Mesendoderm (in vitro differentiated cells): ENCODE measurements around the gene ASF1B.

ENCODE experiments used
- DNase-seq: peaks from one replicate; pipeline ENCODE4 v3.0.0; 2013
- H2AK5ac ChIP-seq: 2 replicates; pipeline ENCODE4 v1.6.1; 2013; ENCODE audit warnings: low read length, inconsistent platforms
- H2BK120ac ChIP-seq: 2 replicates; pipeline ENCODE4 v1.6.1; 2013; ENCODE audit warnings: low read depth, mild to moderate bottlenecking, low read length, moderate library complexity, mixed read lengths
- H2BK15ac ChIP-seq: replicated peaks from 2 replicates; pipeline ENCODE4 v1.6.1; 2013; ENCODE audit warnings: low read depth, mild to moderate bottlenecking, moderate library complexity
- H2BK5ac ChIP-seq: 2 replicates; pipeline ENCODE4 v1.6.1; 2013; ENCODE audit warnings: low read length, inconsistent platforms
- H3K18ac ChIP-seq: 2 replicates; pipeline ENCODE4 v1.6.1; 2013; ENCODE audit warnings: mild to moderate bottlenecking, low read length, mixed read lengths
- H3K23ac ChIP-seq: one replicate; pipeline ENCODE4 v1.6.1; 2013; ENCODE audit warnings: low read length
- H3K27ac ChIP-seq: 2 replicates; pipeline ENCODE4 v1.5.1; 2013; ENCODE audit warnings: low read depth, mild to moderate bottlenecking, inconsistent platforms, low read length, moderate library complexity
- H3K27me3 ChIP-seq: 2 replicates; pipeline ENCODE4 v1.6.1; 2013; ENCODE audit warnings: low read length, control low read depth, mild to moderate bottlenecking, inconsistent platforms; ENCODE audit not compliant: insufficient read depth, poor library complexity
- H3K36me3 ChIP-seq: 2 replicates; pipeline ENCODE4 v1.6.1; 2013; ENCODE audit warnings: low read length, inconsistent platforms; ENCODE audit not compliant: control insufficient read depth, insufficient read depth
- H3K4ac ChIP-seq: one replicate; pipeline ENCODE4 v1.6.1; 2013; ENCODE audit warnings: low read depth, mild to moderate bottlenecking, low read length, moderate library complexity
- H3K4me1 ChIP-seq: 2 replicates; pipeline ENCODE4 v1.6.1; 2013; ENCODE audit warnings: low read depth, low read length, inconsistent platforms; ENCODE audit not compliant: control insufficient read depth
- H3K4me2 ChIP-seq: 2 replicates; pipeline ENCODE4 v1.6.1; 2013; ENCODE audit warnings: low read length
- H3K4me3 ChIP-seq: 2 replicates; pipeline ENCODE4 v1.5.1; 2013; ENCODE audit warnings: mild to moderate bottlenecking, low read length
- H3K56ac ChIP-seq: one replicate; pipeline ENCODE4 v1.6.1; 2013; ENCODE audit warnings: low read length
- H3K79me1 ChIP-seq: 2 replicates; pipeline ENCODE4 v1.6.1; 2013; ENCODE audit warnings: low read length, inconsistent platforms
- H3K79me2 ChIP-seq: 2 replicates; pipeline ENCODE4 v1.6.1; 2013; ENCODE audit warnings: mild to moderate bottlenecking, low read length; ENCODE audit not compliant: control insufficient read depth, insufficient read depth
- H3K9ac ChIP-seq: 2 replicates; pipeline ENCODE4 v1.6.1; 2013; ENCODE audit warnings: low read length, inconsistent platforms
- H4K5ac ChIP-seq: one replicate; pipeline ENCODE4 v1.6.1; 2013; ENCODE audit warnings: low read length
- H4K8ac ChIP-seq: one replicate; pipeline ENCODE4 v1.6.1; 2013; ENCODE audit warnings: low read depth, mild to moderate bottlenecking, control low read depth, low read length, moderate library complexity
- WGBS: extraction: QIAGEN DNeasy Blood & Tissue Kit; methylation state at CpG from one replicate; pipeline ENCODE4 v1.1.7; 2013; ENCODE audit warnings: low lambda C conversion rate, missing lambda C conversion rate; ENCODE audit not compliant: insufficient coverage; ENCODE audit errors: extremely low coverage; 5-methylcytosine and 5-hydroxymethylcytosine counted together

The ASF1B gene

GRCh38 chr19:14093117-14093823 lies 43.1 kb downstream of the ASF1B start:
- H2BK5ac ChIP-seq, result no peak overlapping the region
- H3K4ac ChIP-seq, result no peak overlapping the region
- H2BK15ac ChIP-seq, result no peak overlapping the region

GRCh38 chr19:14091813-14092462 lies 44.5 kb downstream of the ASF1B start:
- peak overlapping the region; percentile 99 for H3K4me2 ChIP-seq
- no peak overlapping the region for H2BK15ac ChIP-seq
- peaks cover 5% of the 10 kb centered on the region for H3K36me3 ChIP-seq
- H3K56ac ChIP-seq, result peak overlapping the region; percentile 90
- no peak overlapping the region for H2AK5ac ChIP-seq
- no peak overlapping the region for H2BK5ac ChIP-seq
- H3K18ac ChIP-seq, result peak overlapping the region; percentile 93
- H3K4me1 ChIP-seq, result peaks cover 2% of the 10 kb centered on the region
- no peak for DNase-seq
- no peak overlapping the region for H2BK120ac ChIP-seq
- peaks cover 6% of the 10 kb centered on the region for H3K79me2 ChIP-seq
- no CpG with 5 or more reads among the region's 15 CpGs for WGBS
- H3K4ac ChIP-seq, result no peak overlapping the region
- peak overlapping the region; percentile 88 for H3K9ac ChIP-seq
- no peak overlapping the region for H3K4me3 ChIP-seq
- H4K8ac ChIP-seq, result peak overlapping the region; percentile 87
- no peaks in the 10 kb centered on the region for H3K27me3 ChIP-seq
- H3K27ac ChIP-seq, result no peak overlapping the region
- no peak overlapping the region for H4K5ac ChIP-seq
- no peak overlapping the region for H3K23ac ChIP-seq
- H3K79me1 ChIP-seq, result peaks cover 8% of the 10 kb centered on the region

More at GRCh38 chr19:14093117-14093823, 43.1 kb downstream of the ASF1B start:
- no peak overlapping the region for H3K18ac ChIP-seq
- no peak overlapping the region for H2BK120ac ChIP-seq
- no peak overlapping the region for H4K5ac ChIP-seq
- H3K79me1 ChIP-seq, result peaks cover 8% of the 10 kb centered on the region
- H3K4me2 ChIP-seq, result no peak overlapping the region
- H3K27ac ChIP-seq, result no peak overlapping the region
- H3K27me3 ChIP-seq, result no peaks in the 10 kb centered on the region
- no peak overlapping the region for H3K4me3 ChIP-seq
- H3K4me1 ChIP-seq, result peaks cover 2% of the 10 kb centered on the region
- H3K23ac ChIP-seq, result no peak overlapping the region
- DNase-seq, result no peak
- H3K36me3 ChIP-seq, result peaks cover 4% of the 10 kb centered on the region
- H2AK5ac ChIP-seq, result no peak overlapping the region
- H4K8ac ChIP-seq, result no peak overlapping the region
- H3K56ac ChIP-seq, result no peak overlapping the region
- no CpG with 5 or more reads among the region's 9 CpGs for WGBS
- no peak overlapping the region for H3K9ac ChIP-seq
- H3K79me2 ChIP-seq, result peaks cover 6% of the 10 kb centered on the region

GRCh38 chr19:14091081-14091812 lies 45.1 kb downstream of the ASF1B start:
- Histone ChIP-seq H4K5ac (no peak overlapping the region), H3K79me1 (peaks cover 8% of the 10 kb centered on the region), H3K27ac (peak overlapping the region; percentile 86), H3K56ac (peak overlapping the region; percentile 90), H3K23ac (no peak overlapping the region), H3K79me2 (peaks cover 6% of the 10 kb centered on the region), H3K36me3 (peaks cover 5% of the 10 kb centered on the region), H3K18ac (peak overlapping the region; percentile 93), H2AK5ac (no peak overlapping the region), H3K4me2 (peak overlapping the region; percentile 99), H3K4me1 (peaks cover 2% of the 10 kb centered on the region), H3K9ac (peak overlapping the region; percentile 88), H4K8ac (peak overlapping the region; percentile 87), H3K4ac (peak overlapping the region; percentile 72), H2BK15ac (no peak overlapping the region), H2BK120ac (peak overlapping the region; percentile 65), H2BK5ac (no peak overlapping the region), H3K4me3 (peak overlapping the region; percentile 72), H3K27me3 (no peaks in the 10 kb centered on the region)
- DNase-seq, result peak; percentile 78
- WGBS, result no CpG with 5 or more reads among the region's 72 CpGs

DNA sequence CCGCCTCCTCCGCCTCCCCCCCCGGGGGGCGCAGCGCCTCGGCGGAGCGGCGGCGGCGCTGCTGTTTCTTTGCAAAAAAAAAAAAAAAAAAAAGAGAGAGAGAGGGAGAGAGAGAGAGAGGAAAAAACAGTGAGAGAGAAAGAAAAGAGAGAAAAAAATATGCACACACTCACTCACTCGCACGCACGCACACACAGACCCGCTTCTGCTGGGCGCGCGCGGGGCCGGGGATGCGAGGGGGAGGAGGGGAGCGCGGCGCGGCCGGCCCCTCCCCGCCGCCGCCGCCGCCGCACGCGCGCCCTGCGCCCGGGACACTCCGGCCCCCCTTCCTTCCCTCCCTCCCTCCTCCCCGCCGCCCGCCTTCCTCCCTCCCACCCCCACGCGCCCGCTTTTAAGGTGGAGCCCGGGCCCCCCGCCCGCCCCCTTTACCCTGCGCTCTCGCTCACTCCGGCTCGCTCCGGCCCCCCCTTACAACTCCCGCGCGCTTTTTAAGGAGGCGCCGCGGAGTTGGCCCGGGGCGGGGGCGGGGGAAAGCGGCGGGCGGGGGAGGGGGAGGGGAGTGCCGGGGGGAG lies 45.8 kb downstream of the ASF1B start, which contains the start of gene SAMD1:
Gene SAMD1 (minus strand): TSS at position 243 of the 572 bp plus-strand sequence.
- Histone ChIP-seq H3K23ac (peak within 1 kb of the TSS; percentile 89), H3K4me2 (peak within 1 kb of the TSS; percentile 99), H2BK15ac (no peak within 1 kb of the TSS), H3K27me3 (no peaks in the 10 kb centered on the region), H2BK5ac (no peak within 1 kb of the TSS), H3K18ac (peak within 1 kb of the TSS; percentile 93), H3K27ac (peak within 1 kb of the TSS; percentile 86), H3K4me1 (peaks cover 2% of the 10 kb centered on the region), H2AK5ac (no peak within 1 kb of the TSS), H2BK120ac (peak within 1 kb of the TSS; percentile 65), H3K4ac (peak within 1 kb of the TSS; percentile 90), H3K79me1 (peaks cover 8% of the 10 kb centered on the region), H3K56ac (peak within 1 kb of the TSS; percentile 96), H4K5ac (no peak within 1 kb of the TSS), H3K4me3 (peak within 1 kb of the TSS; percentile 76), H3K9ac (peak within 1 kb of the TSS; percentile 88), H4K8ac (peak within 1 kb of the TSS; percentile 87), H3K79me2 (peaks cover 6% of the 10 kb centered on the region), H3K36me3 (peaks cover 5% of the 10 kb centered on the region)
- DNase-seq, result peak; percentile 92
- WGBS, result no CpG with 5 or more reads among the region's 65 CpGs

DNA sequence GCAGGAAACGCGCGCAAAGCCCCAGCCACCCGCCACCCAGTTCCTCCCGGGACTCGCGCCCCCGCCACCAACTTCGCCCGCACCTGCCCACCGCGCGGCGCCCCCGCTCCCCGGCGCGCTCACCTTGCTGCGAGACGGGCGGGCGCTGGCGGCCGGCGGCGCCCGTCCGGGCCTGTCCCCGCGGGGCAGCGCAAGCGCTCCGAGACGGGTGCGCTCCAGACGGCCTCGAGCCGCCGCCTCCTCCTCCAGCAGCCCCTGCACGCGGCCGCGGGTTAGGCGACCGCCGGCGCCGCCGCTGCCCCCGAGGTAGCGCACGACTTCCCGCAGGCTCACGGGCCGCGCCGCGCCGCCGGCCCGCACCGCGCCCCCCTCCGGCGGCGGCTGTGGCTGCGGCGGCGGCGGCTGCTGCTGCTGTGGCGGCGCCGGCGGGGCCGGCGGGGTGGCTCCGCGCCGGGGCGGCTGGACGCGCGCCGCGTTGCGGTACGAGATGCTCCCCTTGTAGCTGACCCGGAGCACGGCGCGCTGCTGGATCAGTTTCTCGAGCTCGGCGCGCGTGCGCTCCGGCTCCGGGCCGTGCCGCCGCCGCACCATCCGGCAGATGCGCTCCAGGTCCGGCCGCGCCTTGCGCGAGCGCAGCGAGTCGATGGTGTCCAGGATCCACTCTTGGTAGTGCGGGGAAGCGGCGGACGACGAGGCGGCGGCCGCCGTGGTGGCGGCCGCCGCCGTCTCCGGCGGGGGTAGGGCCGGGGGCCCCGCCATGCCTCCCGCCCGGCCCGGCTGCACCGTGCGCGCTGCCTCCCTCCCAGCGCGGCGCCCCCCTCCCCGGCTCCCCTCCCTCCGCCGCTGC lies 46.5 kb downstream of the ASF1B start:
- H3K23ac ChIP-seq, result peak overlapping the region; percentile 89
- no peak overlapping the region for H2BK5ac ChIP-seq
- H3K27ac ChIP-seq, result peak overlapping the region; percentile 79
- peak; percentile 63 for DNase-seq
- peak overlapping the region; percentile 88 for H3K9ac ChIP-seq
- H3K27me3 ChIP-seq, result no peaks in the 10 kb centered on the region
- H2BK120ac ChIP-seq, result no peak overlapping the region
- peak overlapping the region; percentile 76 for H3K4me3 ChIP-seq
- H3K4ac ChIP-seq, result peak overlapping the region; percentile 90
- peak overlapping the region; percentile 89 for H3K18ac ChIP-seq
- H3K4me1 ChIP-seq, result peaks cover 2% of the 10 kb centered on the region
- H4K8ac ChIP-seq, result no peak overlapping the region
- no peak overlapping the region for H4K5ac ChIP-seq
- H3K79me2 ChIP-seq, result peaks cover 6% of the 10 kb centered on the region
- peaks cover 5% of the 10 kb centered on the region for H3K36me3 ChIP-seq
- peak overlapping the region; percentile 96 for H3K56ac ChIP-seq
- no CpG with 5 or more reads among the region's 142 CpGs for WGBS
- peaks cover 8% of the 10 kb centered on the region for H3K79me1 ChIP-seq
- peak overlapping the region; percentile 88 for H3K4me2 ChIP-seq
- no peak overlapping the region for H2AK5ac ChIP-seq
- no peak overlapping the region for H2BK15ac ChIP-seq
